ENCODE data around the gene CDH4. TPM values are rescaled to one million over a fixed set of nuclear protein-coding genes. Genes with fewer than 3 reads are reported as not detected.

Gene CDH4
- total RNA-seq, 1 donor from 2014 or later: 3.2 TPM

- H3K4me2 ChIP-seq (ENCODE audit: low read length): no peak overlapping the region
- TF ChIP-seq, protein P1, sequence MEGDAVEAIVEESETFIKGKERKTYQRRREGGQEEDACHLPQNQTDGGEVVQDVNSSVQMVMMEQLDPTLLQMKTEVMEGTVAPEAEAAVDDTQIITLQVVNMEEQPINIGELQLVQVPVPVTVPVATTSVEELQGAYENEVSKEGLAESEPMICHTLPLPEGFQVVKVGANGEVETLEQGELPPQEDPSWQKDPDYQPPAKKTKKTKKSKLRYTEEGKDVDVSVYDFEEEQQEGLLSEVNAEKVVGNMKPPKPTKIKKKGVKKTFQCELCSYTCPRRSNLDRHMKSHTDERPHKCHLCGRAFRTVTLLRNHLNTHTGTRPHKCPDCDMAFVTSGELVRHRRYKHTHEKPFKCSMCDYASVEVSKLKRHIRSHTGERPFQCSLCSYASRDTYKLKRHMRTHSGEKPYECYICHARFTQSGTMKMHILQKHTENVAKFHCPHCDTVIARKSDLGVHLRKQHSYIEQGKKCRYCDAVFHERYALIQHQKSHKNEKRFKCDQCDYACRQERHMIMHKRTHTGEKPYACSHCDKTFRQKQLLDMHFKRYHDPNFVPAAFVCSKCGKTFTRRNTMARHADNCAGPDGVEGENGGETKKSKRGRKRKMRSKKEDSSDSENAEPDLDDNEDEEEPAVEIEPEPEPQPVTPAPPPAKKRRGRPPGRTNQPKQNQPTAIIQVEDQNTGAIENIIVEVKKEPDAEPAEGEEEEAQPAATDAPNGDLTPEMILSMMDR (IDR thresholded peaks at IDR 0.05; ENCODE audit: insufficient read depth, low read depth, low read length): no peak
- no peak for TF ChIP-seq EZH2 (IDR thresholded peaks at IDR 0.05; ENCODE audit: insufficient read depth, low read length)
- H3K4me1 ChIP-seq (ENCODE audit: insufficient read depth, low read length): no peaks in the 10 kb centered on the region
- Mint-ChIP-seq H3K4me3 (ENCODE audit: unreplicated experiment) (no peak overlapping the region), H3K36me3 (ENCODE audit: low read depth, unreplicated experiment) (no peaks in the 10 kb centered on the region), H3K4me1 (ENCODE audit: low read depth, unreplicated experiment) (peaks cover 10% of the 10 kb centered on the region), H3K9me3 (ENCODE audit: unreplicated experiment) (peaks cover 2% of the 10 kb centered on the region), H3K27me3 (ENCODE audit: low read depth, unreplicated experiment) (peaks cover 77% of the 10 kb centered on the region), H3K27ac (ENCODE audit: unreplicated experiment) (no peak overlapping the region)
- peaks cover 2% of the 10 kb centered on the region for H3K9me3 ChIP-seq (ENCODE audit: insufficient read depth, low read depth, low read length)
- no peak overlapping the region for H3K4me3 ChIP-seq (ENCODE audit: insufficient read depth, low read depth, low read length)
- H3K27me3 ChIP-seq (ENCODE audit: insufficient read depth, low read length): no peaks in the 10 kb centered on the region
- no peak overlapping the region for H3K27ac ChIP-seq (ENCODE audit: low read depth, low read length)
- DNase-seq (ENCODE audit: low read depth): no peak
- H4K20me1 ChIP-seq (ENCODE audit: insufficient read depth, low read length): peaks cover 8% of the 10 kb centered on the region
- H3K9ac ChIP-seq (ENCODE audit: low read length): no peak overlapping the region
- H3K79me2 ChIP-seq (ENCODE audit: insufficient read depth, low read length): no peaks in the 10 kb centered on the region
- H2AFZ ChIP-seq (ENCODE audit: low read depth, low read length): no peak overlapping the region
- FAIRE-seq: no peak
- H3K36me3 ChIP-seq (ENCODE audit: insufficient read depth, low read length): no peaks in the 10 kb centered on the region
These were observed 431.7 kb downstream of the CDH4 start for GRCh38 chr20:61683721-61684120.

GRCh38 chr20:61684136-61684535 is 432.1 kb downstream of the CDH4 start:
- Mint-ChIP-seq H3K27me3 (ENCODE audit: low read depth, unreplicated experiment) (peaks cover 75% of the 10 kb centered on the region), H3K4me3 (ENCODE audit: unreplicated experiment) (no peak overlapping the region), H3K27ac (ENCODE audit: unreplicated experiment) (no peak overlapping the region), H3K4me1 (ENCODE audit: low read depth, unreplicated experiment) (peaks cover 10% of the 10 kb centered on the region), H3K36me3 (ENCODE audit: low read depth, unreplicated experiment) (no peaks in the 10 kb centered on the region), H3K9me3 (ENCODE audit: unreplicated experiment) (peaks cover 2% of the 10 kb centered on the region)
- Histone ChIP-seq H3K4me3 (ENCODE audit: insufficient read depth, low read depth, low read length) (no peak overlapping the region), H3K4me2 (ENCODE audit: low read length) (no peak overlapping the region), H3K9ac (ENCODE audit: low read length) (no peak overlapping the region), H3K79me2 (ENCODE audit: insufficient read depth, low read length) (no peaks in the 10 kb centered on the region), H4K20me1 (ENCODE audit: insufficient read depth, low read length) (peaks cover 8% of the 10 kb centered on the region), H3K4me1 (ENCODE audit: insufficient read depth, low read length) (no peaks in the 10 kb centered on the region), H3K9me3 (ENCODE audit: insufficient read depth, low read depth, low read length) (peaks cover 2% of the 10 kb centered on the region), H3K36me3 (ENCODE audit: insufficient read depth, low read length) (no peaks in the 10 kb centered on the region), H3K27me3 (ENCODE audit: insufficient read depth, low read length) (no peaks in the 10 kb centered on the region), H3K27ac (ENCODE audit: low read depth, low read length) (no peak overlapping the region), H2AFZ (ENCODE audit: low read depth, low read length) (no peak overlapping the region)
- TF ChIP-seq, protein P1 (IDR thresholded peaks at IDR 0.05; ENCODE audit: insufficient read depth, low read depth, low read length): no peak
- no peak for TF ChIP-seq EZH2 (IDR thresholded peaks at IDR 0.05; ENCODE audit: insufficient read depth, low read length)
- FAIRE-seq: no peak
- no peak for DNase-seq (ENCODE audit: low read depth)

GRCh38 chr20:61684583-61685235 is 432.6 kb downstream of the CDH4 start:
- Histone ChIP-seq H3K79me2 (ENCODE audit: insufficient read depth, low read length) (no peaks in the 10 kb centered on the region), H4K20me1 (ENCODE audit: insufficient read depth, low read length) (peaks cover 8% of the 10 kb centered on the region), H3K36me3 (ENCODE audit: insufficient read depth, low read length) (no peaks in the 10 kb centered on the region), H2AFZ (ENCODE audit: low read depth, low read length) (no peak overlapping the region), H3K4me2 (ENCODE audit: low read length) (no peak overlapping the region), H3K27ac (ENCODE audit: low read depth, low read length) (no peak overlapping the region), H3K4me3 (ENCODE audit: insufficient read depth, low read depth, low read length) (no peak overlapping the region), H3K27me3 (ENCODE audit: insufficient read depth, low read length) (no peaks in the 10 kb centered on the region), H3K9me3 (ENCODE audit: insufficient read depth, low read depth, low read length) (peaks cover 2% of the 10 kb centered on the region), H3K9ac (ENCODE audit: low read length) (no peak overlapping the region), H3K4me1 (ENCODE audit: insufficient read depth, low read length) (no peaks in the 10 kb centered on the region)
- Mint-ChIP-seq H3K9me3 (ENCODE audit: unreplicated experiment) (peaks cover 2% of the 10 kb centered on the region), H3K27me3 (ENCODE audit: low read depth, unreplicated experiment) (peaks cover 74% of the 10 kb centered on the region), H3K4me1 (ENCODE audit: low read depth, unreplicated experiment) (peaks cover 10% of the 10 kb centered on the region), H3K36me3 (ENCODE audit: low read depth, unreplicated experiment) (no peaks in the 10 kb centered on the region), H3K4me3 (ENCODE audit: unreplicated experiment) (no peak overlapping the region), H3K27ac (ENCODE audit: unreplicated experiment) (no peak overlapping the region)
- DNase-seq (ENCODE audit: low read depth): no peak
- TF ChIP-seq, protein P1 (IDR thresholded peaks at IDR 0.05; ENCODE audit: insufficient read depth, low read depth, low read length): no peak
- TF ChIP-seq EZH2 (IDR thresholded peaks at IDR 0.05; ENCODE audit: insufficient read depth, low read length): no peak
- no peak for FAIRE-seq

Measured in astrocyte (in vitro differentiated cells and primary cell).